ENCODE data around the gene ADAMTS15.

Gene ADAMTS15

DNA sequence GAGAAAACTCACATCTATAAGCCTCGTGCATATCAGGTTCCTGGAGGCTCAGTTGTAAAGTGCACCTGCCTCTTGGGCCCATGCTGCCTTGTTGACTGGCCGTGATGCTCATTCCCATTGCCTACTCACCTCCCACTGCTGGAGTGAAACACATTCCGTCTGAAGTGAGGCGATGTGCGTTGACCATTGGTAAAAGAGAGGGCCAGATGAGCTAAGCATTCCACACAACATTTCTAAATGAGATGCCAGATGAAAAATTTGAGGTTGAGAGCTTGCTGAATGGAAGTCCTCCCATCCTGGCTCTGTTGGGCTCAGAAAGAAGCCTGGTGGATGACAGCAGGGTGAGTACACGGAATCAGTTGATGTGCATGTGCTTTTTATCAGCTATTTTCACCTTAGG, 8.6 kb upstream of the ADAMTS15 start:
- Histone ChIP-seq H2BK120ac (ENCODE audit: low read depth, low read length) (no peak overlapping the region), H3K9ac (ENCODE audit: low read length) (no peak overlapping the region), H3K27me3 (ENCODE audit: control insufficient read depth in 1 of 2, insufficient read depth in 1 of 2, low read length in 2 of 2) (peaks cover 0 to 12% of the 10 kb centered on the region in 2 experiments), H3K4me3 (ENCODE audit: insufficient read depth in 1 of 2, low read depth in 1 of 2, low read length in 2 of 2) (no peak overlapping the region), H3K4ac (ENCODE audit: low read depth in 1 of 2, low read length in 2 of 2) (no peak overlapping the region), H3K14ac (ENCODE audit: low read length in 2 of 2) (no peak overlapping the region), H2AK5ac (ENCODE audit: low read length, severe bottlenecking) (no peak overlapping the region), H3K27ac (ENCODE audit: low read length, poor library complexity, severe bottlenecking) (no peak overlapping the region), H4K8ac (ENCODE audit: low read length) (no peak overlapping the region), H2AFZ (ENCODE audit: low read depth, low read length) (no peak overlapping the region), H3K9me3 (ENCODE audit: control insufficient read depth, low read length) (no peaks in the 10 kb centered on the region), H2BK5ac (ENCODE audit: low read depth, low read length, poor library complexity, severe bottlenecking) (no peak overlapping the region), H3K4me2 (ENCODE audit: low read length, poor library complexity, severe bottlenecking) (no peak overlapping the region), H3K36me3 (ENCODE audit: control insufficient read depth in 1 of 2, insufficient read depth in 2 of 2, low read depth in 1 of 2, low read length in 2 of 2) (no peaks in the 10 kb centered on the region), H3K23ac (ENCODE audit: low read length in 2 of 2) (no peak overlapping the region), H4K91ac (ENCODE audit: low read length) (no peak overlapping the region), H2BK12ac (ENCODE audit: low read length in 2 of 2) (no peak overlapping the region), H3K79me1 (replicated peaks; ENCODE audit: low read length, poor library complexity, severe bottlenecking) (no peaks in the 10 kb centered on the region), H3K4me1 (ENCODE audit: control insufficient read depth, insufficient read depth, low read depth, low read length) (peaks cover 1% of the 10 kb centered on the region), H3K18ac (ENCODE audit: low read depth in 1 of 2, low read length in 2 of 2) (no peak overlapping the region), H2BK15ac (ENCODE audit: low read depth, poor library complexity, severe bottlenecking) (no peak overlapping the region)
- WGBS: 80% methylated on average over 6 of the region's 6 CpGs
- no peak for DNase-seq

DNA sequence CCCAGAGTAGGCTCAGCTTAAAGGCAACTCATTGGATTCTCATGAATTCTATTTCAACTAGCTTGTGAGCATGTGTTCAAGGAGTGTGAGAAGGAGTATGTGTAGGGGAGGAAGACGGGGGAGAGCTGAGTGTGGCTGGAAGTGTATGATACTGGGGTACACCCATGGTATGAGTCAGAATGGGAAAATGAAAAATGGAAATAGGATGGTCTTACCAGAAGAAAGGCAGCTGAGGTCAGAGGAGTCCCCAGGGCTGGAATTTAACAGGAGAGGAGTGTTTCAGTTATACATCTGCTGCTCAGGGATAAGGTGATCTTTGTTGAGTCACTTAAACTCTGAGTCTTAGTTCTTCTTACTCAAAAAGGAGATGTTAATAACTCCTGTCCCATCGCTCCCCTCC, 6.7 kb upstream of the ADAMTS15 start:
- Histone ChIP-seq H4K91ac (ENCODE audit: low read length) (no peak overlapping the region), H3K23ac (ENCODE audit: low read length in 2 of 2) (no peak overlapping the region), H2AFZ (ENCODE audit: low read depth, low read length) (no peak overlapping the region), H3K27ac (ENCODE audit: low read length, poor library complexity, severe bottlenecking) (no peak overlapping the region), H3K79me1 (replicated peaks; ENCODE audit: low read length, poor library complexity, severe bottlenecking) (no peaks in the 10 kb centered on the region), H3K4me2 (ENCODE audit: low read length, poor library complexity, severe bottlenecking) (no peak overlapping the region), H3K4me3 (ENCODE audit: insufficient read depth in 1 of 2, low read depth in 1 of 2, low read length in 2 of 2) (no peak overlapping the region), H3K18ac (ENCODE audit: low read depth in 1 of 2, low read length in 2 of 2) (no peak overlapping the region), H3K27me3 (ENCODE audit: control insufficient read depth in 1 of 2, insufficient read depth in 1 of 2, low read length in 2 of 2) (peaks cover 0 to 12% of the 10 kb centered on the region in 2 experiments), H3K36me3 (ENCODE audit: control insufficient read depth in 1 of 2, insufficient read depth in 2 of 2, low read depth in 1 of 2, low read length in 2 of 2) (no peaks in the 10 kb centered on the region), H2AK5ac (ENCODE audit: low read length, severe bottlenecking) (no peak overlapping the region), H2BK120ac (ENCODE audit: low read depth, low read length) (no peak overlapping the region), H2BK15ac (ENCODE audit: low read depth, poor library complexity, severe bottlenecking) (no peak overlapping the region), H3K4ac (ENCODE audit: low read depth in 1 of 2, low read length in 2 of 2) (no peak overlapping the region), H3K9me3 (ENCODE audit: control insufficient read depth, low read length) (no peaks in the 10 kb centered on the region), H2BK5ac (ENCODE audit: low read depth, low read length, poor library complexity, severe bottlenecking) (no peak overlapping the region), H3K4me1 (ENCODE audit: control insufficient read depth, insufficient read depth, low read depth, low read length) (no peaks in the 10 kb centered on the region), H2BK12ac (ENCODE audit: low read length in 2 of 2) (no peak overlapping the region), H3K9ac (ENCODE audit: low read length) (no peak overlapping the region), H4K8ac (ENCODE audit: low read length) (no peak overlapping the region), H3K14ac (ENCODE audit: low read length in 2 of 2) (no peak overlapping the region)
- 95% methylated on average over 1 of the region's 2 CpGs for WGBS
- DNase-seq: no peak

DNA sequence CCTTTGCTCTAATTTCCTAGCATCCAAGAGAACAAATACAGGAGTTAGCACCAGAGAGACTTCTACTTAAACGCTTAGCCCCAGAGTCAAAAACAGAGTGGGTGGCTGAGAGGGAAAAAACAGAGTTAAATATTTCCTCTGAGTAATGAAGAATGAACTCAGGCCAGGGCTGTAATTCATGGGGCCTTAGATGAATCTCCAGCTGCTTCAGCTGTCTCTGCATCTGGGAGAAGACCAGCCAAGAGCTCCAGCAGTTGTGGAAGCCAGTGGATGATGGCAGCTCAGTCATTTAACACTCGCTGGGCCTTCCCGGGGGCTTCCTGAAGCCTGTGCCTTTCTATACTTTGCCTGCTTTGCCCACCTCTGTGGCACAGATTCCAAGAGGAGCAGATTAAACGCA, 5.7 kb upstream of the ADAMTS15 start:
- Histone ChIP-seq H3K4me2 (ENCODE audit: low read length, poor library complexity, severe bottlenecking) (no peak overlapping the region), H3K18ac (ENCODE audit: low read depth in 1 of 2, low read length in 2 of 2) (no peak overlapping the region), H3K4me1 (ENCODE audit: control insufficient read depth, insufficient read depth, low read depth, low read length) (no peaks in the 10 kb centered on the region), H2BK120ac (ENCODE audit: low read depth, low read length) (no peak overlapping the region), H2BK15ac (ENCODE audit: low read depth, poor library complexity, severe bottlenecking) (no peak overlapping the region), H2BK12ac (ENCODE audit: low read length in 2 of 2) (no peak overlapping the region), H3K14ac (ENCODE audit: low read length in 2 of 2) (no peak overlapping the region), H2AK5ac (ENCODE audit: low read length, severe bottlenecking) (no peak overlapping the region), H4K91ac (ENCODE audit: low read length) (no peak overlapping the region), H2AFZ (ENCODE audit: low read depth, low read length) (no peak overlapping the region), H2BK5ac (ENCODE audit: low read depth, low read length, poor library complexity, severe bottlenecking) (no peak overlapping the region), H3K9me3 (ENCODE audit: control insufficient read depth, low read length) (no peaks in the 10 kb centered on the region), H3K23ac (ENCODE audit: low read length in 2 of 2) (no peak overlapping the region), H3K79me1 (replicated peaks; ENCODE audit: low read length, poor library complexity, severe bottlenecking) (no peaks in the 10 kb centered on the region), H3K27me3 (ENCODE audit: control insufficient read depth in 1 of 2, insufficient read depth in 1 of 2, low read length in 2 of 2) (peaks cover 0 to 12% of the 10 kb centered on the region in 2 experiments), H3K36me3 (ENCODE audit: control insufficient read depth in 1 of 2, insufficient read depth in 2 of 2, low read depth in 1 of 2, low read length in 2 of 2) (no peaks in the 10 kb centered on the region), H3K9ac (ENCODE audit: low read length) (peak overlapping the region; percentile 65), H3K27ac (ENCODE audit: low read length, poor library complexity, severe bottlenecking) (no peak overlapping the region), H4K8ac (ENCODE audit: low read length) (no peak overlapping the region), H3K4ac (ENCODE audit: low read depth in 1 of 2, low read length in 2 of 2) (no peak overlapping the region), H3K4me3 (ENCODE audit: insufficient read depth in 1 of 2, low read depth in 1 of 2, low read length in 2 of 2) (no peak overlapping the region)
- WGBS: 72% methylated on average over 4 of the region's 4 CpGs
- no peak for DNase-seq

DNA sequence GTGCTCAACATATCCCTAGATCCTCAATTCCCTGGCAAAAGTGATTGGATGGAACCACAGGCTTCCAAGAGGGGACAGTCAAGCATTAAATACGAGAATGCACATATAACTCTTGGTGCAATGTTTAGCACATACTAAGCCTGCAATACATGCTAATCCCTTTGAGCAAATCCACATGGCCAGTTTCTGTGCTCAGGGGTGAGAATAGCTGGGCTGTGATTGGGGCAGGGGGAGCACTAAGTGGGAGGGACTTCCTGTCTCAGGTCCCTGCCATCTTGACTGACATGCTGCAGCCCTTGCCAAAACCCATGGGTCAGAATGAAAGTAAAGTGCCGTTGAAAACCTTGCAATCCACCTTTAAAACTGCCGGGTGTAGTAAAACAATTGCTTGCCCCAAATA, 2.7 kb upstream of the ADAMTS15 start:
- Histone ChIP-seq H4K91ac (ENCODE audit: low read length) (no peak overlapping the region), H2BK12ac (ENCODE audit: low read length in 2 of 2) (no peak overlapping the region), H3K18ac (ENCODE audit: low read depth in 1 of 2, low read length in 2 of 2) (no peak overlapping the region), H2BK120ac (ENCODE audit: low read depth, low read length) (no peak overlapping the region), H3K4me2 (ENCODE audit: low read length, poor library complexity, severe bottlenecking) (no peak overlapping the region), H3K14ac (ENCODE audit: low read length in 2 of 2) (no peak overlapping the region), H4K8ac (ENCODE audit: low read length) (no peak overlapping the region), H3K4me1 (ENCODE audit: control insufficient read depth, insufficient read depth, low read depth, low read length) (peaks cover 18% of the 10 kb centered on the region), H3K9ac (ENCODE audit: low read length) (no peak overlapping the region), H3K4ac (ENCODE audit: low read depth in 1 of 2, low read length in 2 of 2) (no peak overlapping the region), H3K79me1 (replicated peaks; ENCODE audit: low read length, poor library complexity, severe bottlenecking) (no peaks in the 10 kb centered on the region), H3K23ac (ENCODE audit: low read length in 2 of 2) (no peak overlapping the region), H3K36me3 (ENCODE audit: control insufficient read depth in 1 of 2, insufficient read depth in 2 of 2, low read depth in 1 of 2, low read length in 2 of 2) (peaks cover 0 to 6% of the 10 kb centered on the region in 2 experiments), H2BK5ac (ENCODE audit: low read depth, low read length, poor library complexity, severe bottlenecking) (no peak overlapping the region), H2AK5ac (ENCODE audit: low read length, severe bottlenecking) (no peak overlapping the region), H3K4me3 (ENCODE audit: insufficient read depth in 1 of 2, low read depth in 1 of 2, low read length in 2 of 2) (no peak overlapping the region), H2BK15ac (ENCODE audit: low read depth, poor library complexity, severe bottlenecking) (no peak overlapping the region), H2AFZ (ENCODE audit: low read depth, low read length) (no peak overlapping the region), H3K27ac (ENCODE audit: low read length, poor library complexity, severe bottlenecking) (no peak overlapping the region), H3K9me3 (ENCODE audit: control insufficient read depth, low read length) (no peaks in the 10 kb centered on the region), H3K27me3 (ENCODE audit: control insufficient read depth in 1 of 2, insufficient read depth in 1 of 2, low read length in 2 of 2) (peaks cover 0 to 15% of the 10 kb centered on the region in 2 experiments)
- WGBS: 97% methylated on average over 3 of the region's 3 CpGs
- DNase-seq: no peak
